ENCODE results near the gene BST2. TPM values are rescaled to one million over a fixed set of nuclear protein-coding genes. Genes with fewer than 3 reads are reported as not detected.

Gene BST2
- total and polyA plus RNA-seq, 9 of the 15 experiments (the other 6 are each of a cell fraction or from before 2014, with no cell fraction given): 11.2 to 232 (median 151) TPM

DNA sequence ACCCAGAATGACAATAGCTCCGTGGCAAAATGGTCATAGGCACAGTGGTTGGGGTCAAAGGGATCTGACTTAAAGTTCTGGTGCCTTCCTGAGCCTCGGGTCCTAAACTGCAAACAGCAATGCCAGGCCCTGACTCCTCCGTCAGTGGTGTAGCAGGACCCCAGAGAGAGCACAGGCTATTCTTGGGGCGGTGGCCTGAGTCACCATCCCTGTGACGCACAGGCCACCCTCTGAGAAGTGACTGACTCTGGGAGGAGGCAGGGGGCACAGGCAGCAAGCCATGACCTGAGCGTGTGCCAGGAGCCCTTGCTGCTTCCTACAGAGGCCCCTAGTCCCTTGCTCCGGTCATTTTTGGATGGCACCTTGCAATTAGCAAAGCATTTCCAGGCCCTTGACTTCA is 47.0 kb downstream of the BST2 start:
- ATAC-seq (peak; percentile 46; the same call in 1 of the 3 replicates), FAIRE-seq (no peak), DNase-seq (ENCODE audit: extremely low read depth in 1 of 4, low spot score in 3 of 4) (peak in 1 of 4 experiments; percentile 25)
- Histone ChIP-seq H3K27ac (ENCODE audit: extremely low read depth, low read depth, low read length) (no peak overlapping the region), H3K4me3 (no peak overlapping the region), H3K79me2 (ENCODE audit: control insufficient read depth, insufficient read depth, low read length) (no peaks in the 10 kb centered on the region), H3K9me1 (ENCODE audit: control insufficient read depth, insufficient read depth, low read length) (no peaks in the 10 kb centered on the region), H3K36me3 (ENCODE audit: control insufficient read depth, insufficient read depth, low read length) (no peaks in the 10 kb centered on the region), H3K9ac (ENCODE audit: insufficient read depth in 1 of 2, low read depth in 2 of 2, low read length in 2 of 2) (peak overlapping the region in 1 of 2 experiments; percentile 45; a peak in 1 of 4 replicates), H2AFZ (ENCODE audit: low read depth, low read length) (no peak overlapping the region), H4K20me1 (replicated peaks; ENCODE audit: control insufficient read depth, insufficient read depth, low read length) (no peaks in the 10 kb centered on the region), H3K4me1 (replicated peaks in 1 of 2; ENCODE audit: control insufficient read depth in 2 of 2, insufficient read depth in 2 of 2, low read length in 2 of 2) (no peaks in the 10 kb centered on the region; a peak in 1 of 5 replicates), H3K9me3 (replicated peaks; ENCODE audit: control insufficient read depth, insufficient read depth, low read depth, low read length) (no peaks in the 10 kb centered on the region), H3K4me2 (ENCODE audit: insufficient read depth, low read length) (no peak overlapping the region), H3K27me3 (ENCODE audit: control insufficient read depth in 2 of 2, insufficient read depth in 2 of 2, low read length in 2 of 2) (peaks cover 14 to 29% of the 10 kb centered on the region in 2 experiments)
- ChIA-PET POLR2A (interaction anchor here (0.6 kb wide), 1 partner anchor 217 kb away, joined by 3 read pairs; no protein-coding TSS in a partner anchor), CTCF (ENCODE audit: low intra/inter-chr PET ratio) (no interaction called here)
- in situ Hi-C loops (cut with MboI) (no loop called here), intact Hi-C loops (cut with micrococcal nuclease) (no loop called here)
- 18% methylated on average over 6 of the region's 7 CpGs for WGBS (ENCODE audit: insufficient coverage, low coverage, missing lambda C conversion rate)
- TF ChIP-seq FOXA1 (IDR thresholded peaks at IDR 0.05; ENCODE audit: borderline replicate concordance) (no peak), GTF2F1 (IDR thresholded peaks at IDR 0.05; ENCODE audit: low read depth, low read length) (no peak)
- TF ChIP-seq, protein P1, sequence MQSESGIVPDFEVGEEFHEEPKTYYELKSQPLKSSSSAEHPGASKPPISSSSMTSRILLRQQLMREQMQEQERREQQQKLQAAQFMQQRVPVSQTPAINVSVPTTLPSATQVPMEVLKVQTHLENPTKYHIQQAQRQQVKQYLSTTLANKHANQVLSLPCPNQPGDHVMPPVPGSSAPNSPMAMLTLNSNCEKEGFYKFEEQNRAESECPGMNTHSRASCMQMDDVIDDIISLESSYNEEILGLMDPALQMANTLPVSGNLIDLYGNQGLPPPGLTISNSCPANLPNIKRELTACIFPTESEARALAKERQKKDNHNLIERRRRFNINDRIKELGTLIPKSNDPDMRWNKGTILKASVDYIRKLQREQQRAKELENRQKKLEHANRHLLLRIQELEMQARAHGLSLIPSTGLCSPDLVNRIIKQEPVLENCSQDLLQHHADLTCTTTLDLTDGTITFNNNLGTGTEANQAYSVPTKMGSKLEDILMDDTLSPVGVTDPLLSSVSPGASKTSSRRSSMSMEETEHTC (IDR thresholded peaks at IDR 0.05): no peak
- TF ChIP-seq, protein P2, sequence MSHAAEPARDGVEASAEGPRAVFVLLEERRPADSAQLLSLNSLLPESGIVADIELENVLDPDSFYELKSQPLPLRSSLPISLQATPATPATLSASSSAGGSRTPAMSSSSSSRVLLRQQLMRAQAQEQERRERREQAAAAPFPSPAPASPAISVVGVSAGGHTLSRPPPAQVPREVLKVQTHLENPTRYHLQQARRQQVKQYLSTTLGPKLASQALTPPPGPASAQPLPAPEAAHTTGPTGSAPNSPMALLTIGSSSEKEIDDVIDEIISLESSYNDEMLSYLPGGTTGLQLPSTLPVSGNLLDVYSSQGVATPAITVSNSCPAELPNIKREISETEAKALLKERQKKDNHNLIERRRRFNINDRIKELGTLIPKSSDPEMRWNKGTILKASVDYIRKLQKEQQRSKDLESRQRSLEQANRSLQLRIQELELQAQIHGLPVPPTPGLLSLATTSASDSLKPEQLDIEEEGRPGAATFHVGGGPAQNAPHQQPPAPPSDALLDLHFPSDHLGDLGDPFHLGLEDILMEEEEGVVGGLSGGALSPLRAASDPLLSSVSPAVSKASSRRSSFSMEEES (CRISPR knock-in tag; IDR thresholded peaks at IDR 0.05): no peak
- no TSS peak for BruUV-seq (replicated peaks)
